Gastroesophageal sphincter (tissue), 4 donors: Measurements from ENCODE around the gene C4orf50. TPM values are rescaled to one million over a fixed set of nuclear protein-coding genes. Genes with fewer than 3 reads are reported as not detected.

Source experiments
- ATAC-seq: fragments of 150-250 bp; one replicate; pipeline ENCODE4 v1.9.1; 2016; ENCODE audit warnings: mild to moderate bottlenecking, moderate library complexity
- H3K27ac ChIP-seq, 4 donors: fragments of 200-600 bp; sonication (generic) in 3 of 4; 1 replicate in 3 of 4; 2 replicates in 1 of 4; pipeline ENCODE4 v1.5.1; 2016 to 2019
- H3K27me3 ChIP-seq: fragments of 200-600 bp; sonication (generic); one replicate; pipeline ENCODE4 v1.5.1; 2019
- H3K36me3 ChIP-seq, 2 donors: fragments of 200-600 bp; sonication (generic); one replicate each; pipeline ENCODE4 v1.5.1; 2019; ENCODE audit warnings: control low read depth in 1 of 2
- H3K4me1 ChIP-seq, 3 donors: fragments of 200-600 bp; sonication (generic); 1 replicate in 2 of 3; 2 replicates in 1 of 3; pipeline ENCODE4 v1.5.1; 2016 to 2019; ENCODE audit warnings: control low read depth in 2 of 3
- H3K4me3 ChIP-seq, 2 donors: fragments of 200-600 bp; sonication (generic); one replicate each; pipeline ENCODE4 v1.5.1; 2019; ENCODE audit warnings: mild to moderate bottlenecking in 1 of 2, moderate library complexity in 1 of 2
- H3K9me3 ChIP-seq, 3 donors: fragments of 200-600 bp; sonication (generic); one replicate each; pipeline ENCODE4 v1.5.1; 2017 to 2019; ENCODE audit warnings: control low read depth in 2 of 3
- CTCF ChIP-seq, 4 experiments: fragments of 200-600 bp in 2 of 4; fragments of 450-650 bp in 2 of 4; sonication (generic) in 1 of 4; IDR thresholded peaks; one replicate each; pipeline ENCODE4 v1.5.1; 2017 to 2019; ENCODE audit warnings: antibody characterized with exemption in 4 of 4, mild to moderate bottlenecking in 2 of 4, moderate library complexity in 2 of 4
- EP300 ChIP-seq: sonication (generic); formaldehyde crosslinking; IDR thresholded peaks from one replicate; pipeline ENCODE4 v1.6.1; 2017; ENCODE audit warnings: antibody characterized with exemption, mild to moderate bottlenecking
- POLR2A ChIP-seq, 2 donors: fragments of 450-650 bp; IDR thresholded peaks; one replicate each; pipeline ENCODE4 v1.6.1; 2017; ENCODE audit warnings: antibody characterized with exemption in 2 of 2, mild to moderate bottlenecking in 2 of 2, moderate library complexity in 1 of 2
- POLR2AphosphoS5 ChIP-seq: sonication (generic); formaldehyde crosslinking; IDR thresholded peaks from one replicate; pipeline ENCODE4 v1.6.1; 2017; ENCODE audit warnings: antibody characterized with exemption
- WGBS, 2 donors: methylation state at CpG; one replicate each; pipeline ENCODE4 v1.1.5; 2018; ENCODE audit warnings: low coverage in 1 of 2; 5-methylcytosine and 5-hydroxymethylcytosine counted together
- total RNA-seq, 4 donors: library from RNA; depleted of rRNA; stranded (reverse); fragments of >200 nt; gene quantifications; one replicate each; pipeline ENCODE4 v1.1.0, GENCODE V29; 2016

Gene C4orf50
- total RNA-seq, 4 donors from 2014 or later, result under 0.01 to 0.25 (median 0.12) TPM

DNA sequence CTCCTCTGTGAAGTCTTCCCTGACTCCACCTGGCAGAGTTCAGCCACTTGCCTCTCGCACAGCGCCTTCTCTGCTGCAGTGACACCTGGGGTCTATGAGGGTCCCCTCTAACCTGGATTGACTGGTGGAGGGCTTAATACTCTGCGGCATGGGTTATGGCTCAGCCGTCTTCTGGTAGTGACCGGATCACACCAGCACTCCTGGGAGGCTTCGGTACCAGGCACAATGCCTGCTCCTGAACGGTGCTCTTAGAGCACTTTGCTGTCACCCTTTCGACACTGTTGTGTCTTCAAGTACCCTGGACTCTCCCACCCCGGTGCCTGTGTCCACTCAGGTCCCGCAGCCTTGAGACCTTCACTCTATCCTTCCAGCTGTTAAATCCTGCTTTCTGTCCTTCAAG is 50.0 kb downstream of the C4orf50 start:
- Histone ChIP-seq H3K27me3 (peaks cover 49% of the 10 kb centered on the region), H3K4me3 (no peak overlapping the region), H3K36me3 (no peaks in the 10 kb centered on the region), H3K27ac (no peak overlapping the region), H3K4me1 (no peaks in the 10 kb centered on the region), H3K9me3 (no peaks in the 10 kb centered on the region)
- ATAC-seq, result no peak
- TF ChIP-seq CTCF (IDR thresholded peaks at IDR 0.05), result no peak
- TF ChIP-seq POLR2A (IDR thresholded peaks at IDR 0.05), result no peak
- TF ChIP-seq POLR2AphosphoS5, result no peak
- no peak for TF ChIP-seq EP300
- WGBS, 2 donors, result 84 to 98% methylated on average over 5 to 10 of the region's 10 CpGs

GRCh38 chr4:5967783-5968182 is 50.4 kb downstream of the C4orf50 start:
- 41 to 68% methylated on average over 5 of the region's 6 CpGs for WGBS, 2 donors
- Histone ChIP-seq H3K36me3 (no peaks in the 10 kb centered on the region), H3K9me3 (no peaks in the 10 kb centered on the region), H3K4me3 (no peak overlapping the region), H3K27me3 (peaks cover 44% of the 10 kb centered on the region), H3K27ac (no peak overlapping the region), H3K4me1 (no peaks in the 10 kb centered on the region)
- no peak for ATAC-seq
- TF ChIP-seq POLR2A (IDR thresholded peaks at IDR 0.05), result no peak
- TF ChIP-seq CTCF (IDR thresholded peaks at IDR 0.05), result no peak
- no peak for TF ChIP-seq POLR2AphosphoS5
- TF ChIP-seq EP300, result no peak

- no peaks in the 10 kb centered on the region for H3K36me3 ChIP-seq
- H3K4me3 ChIP-seq, result no peak overlapping the region
- no peaks in the 10 kb centered on the region for H3K9me3 ChIP-seq
- H3K27ac ChIP-seq, result no peak overlapping the region
- WGBS, 2 donors, result 73 to 91% methylated on average over 3 to 4 of the region's 9 CpGs
- no peak for ATAC-seq
- TF ChIP-seq POLR2AphosphoS5 (no peak), EP300 (no peak), POLR2A (IDR thresholded peaks at IDR 0.05) (no peak), CTCF (IDR thresholded peaks at IDR 0.05) (no peak)
- H3K27me3 ChIP-seq, result peaks cover 41% of the 10 kb centered on the region
- H3K4me1 ChIP-seq, result no peaks in the 10 kb centered on the region
These were observed 53.0 kb downstream of the C4orf50 start for GRCh38 chr4:5965225-5965624.

- 29 to 67% methylated on average over 1 to 3 of the region's 5 CpGs for WGBS, 2 donors
- TF ChIP-seq CTCF (IDR thresholded peaks at IDR 0.05) (no peak), EP300 (no peak), POLR2AphosphoS5 (no peak), POLR2A (IDR thresholded peaks at IDR 0.05) (no peak)
- no peaks in the 10 kb centered on the region for H3K9me3 ChIP-seq
- H3K4me1 ChIP-seq, result no peaks in the 10 kb centered on the region
- no peaks in the 10 kb centered on the region for H3K36me3 ChIP-seq
- no peak overlapping the region for H3K27ac ChIP-seq
- no peak overlapping the region for H3K4me3 ChIP-seq
- no peak for ATAC-seq
- H3K27me3 ChIP-seq, result peaks cover 39% of the 10 kb centered on the region
These were observed 54.2 kb downstream of the C4orf50 start for GRCh38 chr4:5964030-5964429.

- 41 to 57% methylated on average over 1 to 2 of the region's 2 CpGs for WGBS, 2 donors
- TF ChIP-seq POLR2AphosphoS5, result no peak
- no peak for TF ChIP-seq CTCF (IDR thresholded peaks at IDR 0.05)
- TF ChIP-seq EP300, result no peak
- no peak for TF ChIP-seq POLR2A (IDR thresholded peaks at IDR 0.05)
- Histone ChIP-seq H3K36me3 (no peaks in the 10 kb centered on the region), H3K4me3 (no peak overlapping the region), H3K9me3 (no peaks in the 10 kb centered on the region), H3K27me3 (peaks cover 35% of the 10 kb centered on the region), H3K27ac (no peak overlapping the region), H3K4me1 (no peaks in the 10 kb centered on the region)
- no peak for ATAC-seq
These were observed 54.6 kb downstream of the C4orf50 start for GRCh38 chr4:5963611-5964010.
